Endodermal cell (in vitro differentiated cells): ENCODE results near the gene SULT1E1. TPM values are rescaled to one million over a fixed set of nuclear protein-coding genes. Genes with fewer than 3 reads are reported as not detected.

Source experiments
- DNase-seq: peaks from one replicate; pipeline ENCODE4 v3.0.0-alpha.2; 2017
- H3K27ac ChIP-seq: 2 replicates; pipeline ENCODE4 v1.5.1; 2013; ENCODE audit warnings: mild to moderate bottlenecking, low read depth, low read length, moderate library complexity
- H3K27me3 ChIP-seq: 2 replicates; pipeline ENCODE4 v1.6.1; 2013; ENCODE audit warnings: mild to moderate bottlenecking, low read length, moderate library complexity; ENCODE audit not compliant: insufficient read depth, control insufficient read depth, poor library complexity, severe bottlenecking
- H3K36me3 ChIP-seq: 2 replicates; pipeline ENCODE4 v1.7.0; 2013; ENCODE audit warnings: mild to moderate bottlenecking, low read length, moderate library complexity; ENCODE audit not compliant: control insufficient read depth, insufficient read depth
- H3K4me1 ChIP-seq: one replicate; pipeline ENCODE4 v1.7.0; 2013; ENCODE audit warnings: low read length; ENCODE audit not compliant: control insufficient read depth, insufficient read depth
- H3K4me3 ChIP-seq: 2 replicates; pipeline ENCODE4 v1.5.1; 2013; ENCODE audit warnings: mild to moderate bottlenecking, low read length, moderate library complexity
- H3K9ac ChIP-seq: 2 replicates; pipeline ENCODE4 v1.6.1; 2013; ENCODE audit warnings: mild to moderate bottlenecking, low read length, moderate library complexity; ENCODE audit not compliant: poor library complexity, severe bottlenecking; ENCODE audit errors: extremely low read depth
- H3K9me3 ChIP-seq: 2 replicates; pipeline ENCODE4 v1.6.1; 2013; ENCODE audit warnings: mild to moderate bottlenecking, low read length, moderate library complexity; ENCODE audit not compliant: control insufficient read depth
- H3K27ac Mint-ChIP-seq: 2 replicates; pipeline ENCODE4 v1.8.0; 2020; ENCODE audit warnings: mixed read lengths
- H3K27me3 Mint-ChIP-seq: 2 replicates; pipeline ENCODE4 v1.8.0; 2021; ENCODE audit warnings: mild to moderate bottlenecking, mixed read lengths; ENCODE audit not compliant: insufficient read depth
- H3K36me3 Mint-ChIP-seq: 2 replicates; pipeline ENCODE4 v1.8.0; 2020; ENCODE audit warnings: low read depth, mixed read lengths
- H3K4me1 Mint-ChIP-seq: 2 replicates; pipeline ENCODE4 v1.8.0; 2020; ENCODE audit warnings: mixed read lengths
- H3K4me3 Mint-ChIP-seq: 2 replicates; pipeline ENCODE4 v1.8.0; 2020; ENCODE audit warnings: mild to moderate bottlenecking, moderate library complexity, mixed read lengths
- H3K9me3 Mint-ChIP-seq: 2 replicates; pipeline ENCODE4 v1.8.0; 2020; ENCODE audit warnings: mild to moderate bottlenecking, mixed read lengths
- CTCF ChIP-seq: fragments of 200-600 bp; sonication (generic); conservative IDR thresholded peaks from 2 replicates; pipeline ENCODE4 v1.5.0; 2021; ENCODE audit warnings: antibody characterized with exemption, mild to moderate bottlenecking
- WGBS, 2 experiments: methylation state at CpG; one replicate each; pipeline versions ENCODE4 v1.1.5 to v1.1.7; 2013; ENCODE audit warnings: missing lambda C conversion rate in 2 of 2, mixed read lengths in 1 of 2; ENCODE audit not compliant: insufficient coverage in 1 of 2, insufficient read length in 1 of 2; 5-methylcytosine and 5-hydroxymethylcytosine counted together
- total RNA-seq, 2 donors: library from RNA; stranded (reverse); fragmentation: NEBNext Ultra II Directional in 1 of 2; extraction: Animal tissue kit (Norgen Biotek cat#: 25700) in 1 of 2; gene quantifications; 2 replicates in 1 of 2; 3 replicates in 1 of 2; pipeline ENCODE4 v1.2.1, GENCODE V29; 2021

SULT1E1 gene
- total RNA-seq, 2 donors from 2014 or later: not detected

- peaks cover 13% of the 10 kb centered on the region for H3K9me3 ChIP-seq
- peaks cover 5% of the 10 kb centered on the region for H3K9me3 Mint-ChIP-seq
- peaks cover 24% of the 10 kb centered on the region for H3K4me1 ChIP-seq
- H3K4me3 Mint-ChIP-seq: no peak overlapping the region
- no peak overlapping the region for H3K27ac Mint-ChIP-seq
- no peaks in the 10 kb centered on the region for H3K27me3 ChIP-seq
- no peaks in the 10 kb centered on the region for H3K27me3 Mint-ChIP-seq
- H3K4me1 Mint-ChIP-seq: peaks cover 22% of the 10 kb centered on the region
- H3K4me3 ChIP-seq: peak overlapping the region; percentile 29
- no peak for DNase-seq
- H3K36me3 Mint-ChIP-seq: no peaks in the 10 kb centered on the region
- no peak overlapping the region for H3K9ac ChIP-seq
- TF ChIP-seq CTCF: no peak
- H3K36me3 ChIP-seq: no peaks in the 10 kb centered on the region
- no peak overlapping the region for H3K27ac ChIP-seq
- WGBS, 2 experiments: 96 to 100% methylated on average over 1 of the region's 1 CpG
Observed at GRCh38 chr4:69833251-69833650, 26.7 kb downstream of the SULT1E1 start.

GRCh38 chr4:69832326-69833030, 27.5 kb downstream of the SULT1E1 start:
- peak; percentile 60 for DNase-seq

DNA sequence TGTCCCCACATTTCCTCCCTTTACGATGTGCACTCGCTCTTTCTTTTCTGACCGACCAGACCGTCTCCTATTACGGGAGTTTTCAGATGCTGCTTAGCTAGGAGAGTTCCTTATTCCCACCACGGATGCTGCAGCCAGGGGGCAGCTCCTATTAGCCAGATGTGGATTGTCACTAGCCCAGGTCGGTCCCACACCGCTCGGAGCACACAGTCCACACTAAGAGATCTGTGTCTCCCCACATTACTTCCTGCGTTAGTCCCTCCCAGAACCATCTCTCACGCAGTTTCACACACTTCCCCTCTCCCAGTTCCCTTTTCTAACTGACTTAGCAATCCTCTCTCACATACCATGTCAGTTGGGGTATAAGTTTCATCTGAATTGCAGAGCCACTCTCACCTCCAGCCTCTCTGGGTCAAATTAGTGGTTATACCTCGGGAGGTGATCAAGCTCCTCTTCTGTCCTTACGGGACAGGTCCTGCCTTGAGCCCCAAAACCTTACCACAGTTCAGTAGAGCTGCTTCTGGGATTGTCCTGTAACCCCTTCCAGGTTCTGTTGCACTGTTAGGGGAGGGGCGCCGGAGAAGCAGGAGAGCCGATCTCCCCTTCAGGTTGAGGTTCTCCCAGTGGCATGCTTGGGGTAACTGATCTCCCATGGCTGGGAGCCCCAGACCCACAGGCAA, 28.2 kb downstream of the SULT1E1 start:
- DNase-seq: no peak
- no peak overlapping the region for H3K9ac ChIP-seq
- peak; percentile 33 for TF ChIP-seq CTCF
- H3K4me1 Mint-ChIP-seq: peaks cover 23% of the 10 kb centered on the region
- 91% methylated on average over 10 to 16 of the region's 16 CpGs for WGBS, 2 experiments
- H3K36me3 ChIP-seq: no peaks in the 10 kb centered on the region
- H3K9me3 ChIP-seq: peaks cover 13% of the 10 kb centered on the region
- no peaks in the 10 kb centered on the region for H3K36me3 Mint-ChIP-seq
- peaks cover 5% of the 10 kb centered on the region for H3K9me3 Mint-ChIP-seq
- H3K27me3 Mint-ChIP-seq: no peaks in the 10 kb centered on the region
- H3K27ac ChIP-seq: no peak overlapping the region
- peak overlapping the region; percentile 86 for H3K27ac Mint-ChIP-seq
- no peak overlapping the region for H3K4me3 Mint-ChIP-seq
- H3K4me1 ChIP-seq: peaks cover 24% of the 10 kb centered on the region
- peak overlapping the region; percentile 23 for H3K4me3 ChIP-seq
- no peaks in the 10 kb centered on the region for H3K27me3 ChIP-seq

More at GRCh38 chr4:69832326-69833030, 27.5 kb downstream of the SULT1E1 start:
- peaks cover 13% of the 10 kb centered on the region for H3K9me3 ChIP-seq
- H3K9ac ChIP-seq: no peak overlapping the region
- peak overlapping the region; percentile 29 for H3K4me3 ChIP-seq
- no peaks in the 10 kb centered on the region for H3K27me3 ChIP-seq
- H3K27me3 Mint-ChIP-seq: no peaks in the 10 kb centered on the region
- peaks cover 24% of the 10 kb centered on the region for H3K4me1 ChIP-seq
- no peaks in the 10 kb centered on the region for H3K36me3 ChIP-seq
- no peak overlapping the region for H3K27ac ChIP-seq
- H3K4me1 Mint-ChIP-seq: peaks cover 22% of the 10 kb centered on the region
- H3K9me3 Mint-ChIP-seq: peaks cover 5% of the 10 kb centered on the region
- no peaks in the 10 kb centered on the region for H3K36me3 Mint-ChIP-seq
- H3K27ac Mint-ChIP-seq: peak overlapping the region; percentile 86
- no peak for TF ChIP-seq CTCF
- H3K4me3 Mint-ChIP-seq: no peak overlapping the region
- WGBS, 2 experiments: 68 to 93% methylated on average over 4 to 9 of the region's 10 CpGs
